ENCODE measurements around the gene TTC28. TPM values are rescaled to one million over a fixed set of nuclear protein-coding genes. Genes with fewer than 3 reads are reported as not detected.
"Not testable (repeated sequence)": the region's sequence is repeated elsewhere in the genome, so short reads cannot be mapped to it uniquely, and the experiment has no call there.

Gene TTC28
- total RNA-seq, 2 experiments from 2014 or later, result 1.6 to 1.9 TPM

DNA sequence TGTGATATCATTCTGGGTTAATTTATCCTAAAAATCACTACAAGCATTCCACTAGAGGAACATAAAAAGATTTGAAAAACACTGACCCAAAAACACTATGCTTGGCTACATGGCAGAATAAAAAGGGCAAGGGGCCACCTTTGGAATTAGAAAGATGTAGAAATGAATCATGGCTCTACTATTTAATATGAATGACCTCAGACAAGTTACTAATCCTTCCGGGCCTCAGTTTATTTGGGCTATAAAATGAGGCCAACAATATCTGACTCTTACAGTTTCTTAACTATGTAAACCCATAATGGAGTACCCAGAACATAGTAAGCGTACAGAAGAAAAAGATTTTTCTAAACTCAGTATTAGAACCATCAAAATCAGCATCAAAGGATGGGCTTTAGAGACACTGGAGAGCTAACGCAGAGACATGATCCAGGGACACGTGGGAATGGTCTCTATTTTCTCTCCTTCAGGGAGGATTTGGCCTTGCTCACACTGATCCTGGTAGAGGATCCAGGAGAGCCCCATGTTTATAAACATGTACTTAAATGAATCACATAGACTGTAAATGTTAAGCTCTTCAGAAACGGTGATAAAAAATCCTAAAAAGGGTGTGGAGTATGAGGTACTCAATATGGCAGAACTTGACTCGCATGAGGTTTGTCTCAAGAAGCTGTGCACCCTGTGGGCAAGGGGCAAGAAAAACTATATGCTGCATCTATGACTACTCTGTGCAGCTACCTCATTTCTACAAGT, 472.2 kb downstream of the TTC28 start:
- CTCF ChIA-PET, result no interaction called here
- Mint-ChIP-seq H3K36me3 (ENCODE audit: low read depth) (peaks cover 7% of the 10 kb centered on the region), H3K4me3 (no peak overlapping the region), H3K9me3 (peaks cover 21% of the 10 kb centered on the region), H3K27ac (no peak overlapping the region), H3K27me3 (ENCODE audit: low read depth) (no peaks in the 10 kb centered on the region), H3K4me1 (ENCODE audit: low read depth) (no peaks in the 10 kb centered on the region)
- DNase-seq, result no peak
- intact Hi-C loops (cut with micrococcal nuclease), result no loop called here

DNA sequence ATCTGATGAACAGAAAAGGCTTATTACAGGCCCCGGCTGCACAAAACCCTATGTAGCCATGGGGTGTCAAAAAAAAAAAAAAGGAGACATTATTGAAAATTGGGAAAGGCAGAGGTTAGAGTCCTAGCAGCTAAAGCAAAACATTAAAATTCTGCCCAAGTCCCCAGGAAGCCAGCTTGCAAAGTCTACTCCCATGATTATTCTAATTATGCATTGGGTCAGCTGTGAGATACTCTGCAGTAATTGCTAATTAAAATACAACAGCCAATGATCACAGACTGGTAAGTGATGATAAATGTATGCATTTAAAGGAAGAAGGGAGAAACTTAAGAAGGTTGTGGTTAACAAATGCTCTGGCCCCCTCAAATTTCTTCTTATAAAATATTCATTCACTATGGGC, 473.7 kb downstream of the TTC28 start:
- Mint-ChIP-seq H3K4me1 (ENCODE audit: low read depth) (no peaks in the 10 kb centered on the region), H3K27me3 (ENCODE audit: low read depth) (no peaks in the 10 kb centered on the region)
- intact Hi-C loops (cut with micrococcal nuclease), result no loop called here

DNA sequence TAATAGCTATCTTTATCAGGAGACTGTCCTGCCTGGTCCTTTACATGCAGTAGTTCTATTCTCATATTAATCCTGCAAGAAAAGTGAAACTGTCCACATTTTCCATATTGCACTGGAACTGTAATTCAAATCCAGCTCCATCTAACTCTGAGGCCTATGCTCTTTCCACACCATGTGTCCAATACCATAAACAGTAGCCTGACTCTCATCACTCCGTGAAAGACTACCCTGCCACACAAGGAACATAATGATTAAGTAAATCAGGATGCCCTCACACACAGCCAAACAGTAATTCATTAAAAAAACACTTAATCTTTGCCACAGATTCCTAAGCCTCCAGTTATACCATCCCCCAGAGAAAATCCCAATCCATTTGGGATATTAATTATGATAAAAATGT, 475.3 kb downstream of the TTC28 start:
- no peak overlapping the region for H3K4me3 Mint-ChIP-seq
- no peaks in the 10 kb centered on the region for H3K4me1 Mint-ChIP-seq (ENCODE audit: low read depth)
- CTCF ChIA-PET, result no interaction called here
- H3K27ac Mint-ChIP-seq, result no peak overlapping the region
- no peaks in the 10 kb centered on the region for H3K27me3 Mint-ChIP-seq (ENCODE audit: low read depth)
- intact Hi-C loops (cut with micrococcal nuclease), result no loop called here
- DNase-seq, result no peak
- H3K36me3 Mint-ChIP-seq (ENCODE audit: low read depth), result no peaks in the 10 kb centered on the region
- no peaks in the 10 kb centered on the region for H3K9me3 Mint-ChIP-seq

More for the DNA sequence above, 473.7 kb downstream of the TTC28 start:
- Mint-ChIP-seq H3K9me3 (peaks cover 12% of the 10 kb centered on the region), H3K36me3 (ENCODE audit: low read depth) (no peaks in the 10 kb centered on the region), H3K4me3 (no peak overlapping the region), H3K27ac (no peak overlapping the region)
- CTCF ChIA-PET, result interaction anchor here (0.6 kb wide), 2 partner anchors 69 to 304 kb away, joined by 3 read pairs; no protein-coding TSS in a partner anchor
- DNase-seq, result no peak

DNA sequence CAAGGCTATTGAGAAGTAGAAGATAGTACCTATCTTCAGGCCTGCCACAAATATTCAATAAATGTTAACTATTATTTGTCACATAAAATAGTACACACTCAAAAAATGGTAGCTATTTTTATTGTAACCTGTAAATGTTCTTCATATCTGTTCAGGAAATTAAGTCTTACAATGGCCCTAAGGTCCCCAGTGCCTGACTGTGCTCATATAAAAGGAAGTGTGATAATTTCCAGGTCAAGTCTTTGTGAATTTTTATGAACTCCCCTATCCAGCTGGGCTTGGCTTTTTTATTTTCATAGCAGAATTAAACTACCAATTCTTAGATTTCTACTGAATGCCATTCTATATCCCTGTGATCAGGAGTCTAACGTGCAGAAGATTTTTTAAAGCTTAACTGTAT, 476.4 kb downstream of the TTC28 start:
- H3K27ac Mint-ChIP-seq, result no peak overlapping the region
- H3K9me3 Mint-ChIP-seq, result no peaks in the 10 kb centered on the region
- no peaks in the 10 kb centered on the region for H3K27me3 Mint-ChIP-seq (ENCODE audit: low read depth)
- no peaks in the 10 kb centered on the region for H3K36me3 Mint-ChIP-seq (ENCODE audit: low read depth)
- H3K4me1 Mint-ChIP-seq (ENCODE audit: low read depth), result no peaks in the 10 kb centered on the region
- DNase-seq, result no peak
- no peak overlapping the region for H3K4me3 Mint-ChIP-seq
- intact Hi-C loops (cut with micrococcal nuclease), result no loop called here
- CTCF ChIA-PET, result no interaction called here

DNA sequence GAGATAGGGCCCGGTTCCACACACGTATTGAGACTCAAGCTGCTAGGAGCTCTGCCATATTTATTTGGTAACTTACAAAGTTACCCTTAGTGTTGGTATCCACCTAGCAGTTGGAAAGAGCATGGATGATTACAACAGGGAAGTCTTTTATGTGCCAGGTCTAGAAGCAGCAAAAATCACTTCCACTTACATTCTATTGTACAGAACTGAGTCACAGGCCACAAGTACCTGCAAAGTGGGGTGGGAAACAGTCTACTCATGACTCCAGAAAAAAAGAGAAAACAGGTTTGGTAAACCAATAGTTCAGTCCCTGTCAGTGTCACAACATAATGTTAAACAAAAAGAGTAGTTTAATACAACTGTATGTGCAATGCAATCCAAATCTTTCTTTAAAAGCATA, 480.9 kb downstream of the TTC28 start:
- H3K27ac Mint-ChIP-seq, result no peak overlapping the region
- CTCF ChIA-PET, result no interaction called here

DNA sequence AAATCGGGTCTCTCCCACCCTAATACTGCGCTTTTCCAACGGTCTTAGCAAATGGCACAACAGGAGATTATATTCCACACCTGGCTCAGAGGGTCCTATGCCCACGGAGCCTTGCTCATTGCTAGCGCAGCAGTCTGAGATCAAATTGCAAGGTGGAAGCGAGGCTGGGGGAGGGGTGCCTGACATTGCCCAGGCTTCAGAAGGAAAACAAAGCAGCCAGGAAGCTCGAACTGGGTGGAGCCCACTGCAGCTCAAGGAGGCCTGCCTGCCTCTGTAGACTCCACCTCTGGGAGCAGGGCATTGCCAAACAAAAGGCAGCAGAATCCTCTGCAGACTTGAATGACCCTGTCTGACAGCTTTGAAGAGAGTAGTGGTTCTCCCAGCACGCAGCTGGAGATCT, 488.1 kb downstream of the TTC28 start:
- H3K36me3 Mint-ChIP-seq (ENCODE audit: low read depth); CTCF ChIA-PET; H3K27me3 Mint-ChIP-seq (ENCODE audit: low read depth); H3K9me3 Mint-ChIP-seq; DNase-seq; H3K4me1 Mint-ChIP-seq (ENCODE audit: low read depth); H3K4me3 Mint-ChIP-seq; intact Hi-C loops (cut with micrococcal nuclease); H3K27ac Mint-ChIP-seq: not testable (repeated sequence)

More for the DNA sequence above, 480.9 kb downstream of the TTC28 start:
- Mint-ChIP-seq H3K27me3 (ENCODE audit: low read depth) (peaks cover 3% of the 10 kb centered on the region), H3K9me3 (peaks cover 1% of the 10 kb centered on the region), H3K36me3 (ENCODE audit: low read depth) (no peaks in the 10 kb centered on the region), H3K4me3 (no peak overlapping the region), H3K4me1 (ENCODE audit: low read depth) (no peaks in the 10 kb centered on the region)
- intact Hi-C loops (cut with micrococcal nuclease), result no loop called here
- no peak for DNase-seq

DNA sequence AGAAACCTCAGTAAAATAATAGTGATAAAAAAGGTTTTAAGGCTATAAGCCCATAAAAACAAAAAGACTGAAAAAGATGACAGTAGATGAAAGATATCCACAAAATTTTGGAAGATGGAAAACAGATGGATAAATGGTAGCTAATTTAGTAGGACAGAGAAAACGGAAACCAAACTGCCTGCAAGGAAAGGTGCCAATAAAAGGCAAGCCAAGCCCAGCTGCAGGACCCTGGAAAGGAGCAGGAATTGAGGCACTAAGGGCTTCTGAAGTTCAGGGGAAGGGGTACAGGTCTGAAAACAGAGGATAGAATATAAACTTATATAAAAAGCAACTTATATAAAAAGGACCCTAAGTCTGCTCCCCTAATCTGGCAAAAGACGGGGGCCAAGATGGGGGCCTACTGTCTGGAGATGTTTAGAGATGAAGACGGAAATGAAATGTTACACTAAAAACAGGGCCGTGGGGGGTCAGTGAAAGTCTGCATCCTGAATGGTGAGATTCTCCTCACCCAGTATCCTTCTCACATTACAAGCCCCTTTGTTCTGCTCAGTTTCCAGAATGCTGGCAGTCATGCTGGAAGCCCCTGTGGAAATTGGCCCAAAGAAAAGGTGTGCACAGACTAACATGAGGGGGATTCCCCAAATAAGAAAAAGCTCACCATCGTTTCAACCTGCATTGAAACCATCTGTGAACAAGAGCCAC, 491.3 kb downstream of the TTC28 start:
- no peaks in the 10 kb centered on the region for H3K27me3 Mint-ChIP-seq (ENCODE audit: low read depth)
- no peak overlapping the region for H3K27ac Mint-ChIP-seq
- H3K9me3 Mint-ChIP-seq, result no peaks in the 10 kb centered on the region
- intact Hi-C loops (cut with micrococcal nuclease), result no loop called here
- DNase-seq, result no peak
- no peaks in the 10 kb centered on the region for H3K4me1 Mint-ChIP-seq (ENCODE audit: low read depth)
- no peaks in the 10 kb centered on the region for H3K36me3 Mint-ChIP-seq (ENCODE audit: low read depth)
- CTCF ChIA-PET, result no interaction called here
- no peak overlapping the region for H3K4me3 Mint-ChIP-seq

DNA sequence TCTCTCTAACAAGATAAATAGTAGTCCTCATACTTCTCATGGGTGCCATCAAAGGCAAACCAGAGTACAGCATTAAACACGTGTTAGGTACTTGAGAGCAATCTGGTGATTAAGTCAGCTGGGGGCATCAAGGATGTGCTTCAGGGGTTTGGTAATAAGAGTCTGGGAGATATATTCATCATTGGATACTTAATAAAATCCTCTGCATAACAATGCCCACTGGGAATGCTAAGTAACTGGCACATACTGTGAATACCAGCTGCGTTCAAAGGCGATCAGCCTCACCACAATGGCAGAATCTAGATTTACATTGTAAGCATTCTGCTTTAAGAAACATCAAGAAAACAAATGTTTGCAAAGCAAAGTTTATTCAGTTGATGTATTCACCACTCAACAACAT, 492.0 kb downstream of the TTC28 start:
- no peaks in the 10 kb centered on the region for H3K9me3 Mint-ChIP-seq
- CTCF ChIA-PET, result no interaction called here
- H3K36me3 Mint-ChIP-seq (ENCODE audit: low read depth), result no peaks in the 10 kb centered on the region
- intact Hi-C loops (cut with micrococcal nuclease), result no loop called here
- DNase-seq, result no peak
- H3K27ac Mint-ChIP-seq, result no peak overlapping the region
- no peak overlapping the region for H3K4me3 Mint-ChIP-seq
- H3K4me1 Mint-ChIP-seq (ENCODE audit: low read depth), result no peaks in the 10 kb centered on the region
- H3K27me3 Mint-ChIP-seq (ENCODE audit: low read depth), result no peaks in the 10 kb centered on the region

DNA sequence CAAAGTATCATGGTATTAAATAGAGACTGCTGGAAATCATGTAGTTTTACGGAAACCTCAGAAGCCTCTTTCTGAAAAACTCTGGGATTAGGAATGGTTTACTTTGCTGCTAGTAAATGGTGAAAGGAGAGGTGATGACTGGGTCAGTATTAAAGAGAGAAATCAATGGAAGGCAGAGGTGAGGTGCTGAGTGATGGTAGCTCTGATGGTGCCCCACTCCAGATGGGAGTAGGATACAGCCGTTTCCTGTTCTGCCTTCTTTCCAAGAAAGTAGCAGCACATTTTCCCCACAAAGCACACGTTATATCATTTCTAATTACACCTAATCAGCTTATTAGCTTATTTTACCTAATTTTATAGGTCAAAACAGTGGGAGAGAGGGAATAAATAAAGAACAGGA, 493.0 kb downstream of the TTC28 start:
- H3K36me3 Mint-ChIP-seq (ENCODE audit: low read depth), result no peaks in the 10 kb centered on the region
- intact Hi-C loops (cut with micrococcal nuclease), result no loop called here
- CTCF ChIA-PET, result no interaction called here

DNA sequence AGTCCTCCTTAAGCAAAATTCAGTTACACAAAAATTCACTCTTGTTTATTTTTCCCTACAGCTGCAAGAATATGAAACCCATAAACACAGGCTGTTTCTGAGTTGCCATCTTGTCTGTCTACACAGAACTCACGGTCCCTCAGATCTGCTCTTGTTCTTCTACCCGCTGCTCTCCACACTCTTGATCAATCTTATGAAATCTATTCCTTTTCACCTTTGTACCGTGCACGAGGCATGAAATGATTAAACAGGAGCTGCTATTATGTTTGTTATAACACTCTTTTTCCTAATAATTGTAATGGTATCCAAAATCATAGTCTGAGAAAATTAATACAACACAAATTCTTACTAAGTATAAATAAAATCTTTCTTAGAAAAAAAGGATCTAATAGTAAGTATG, 494.5 kb downstream of the TTC28 start:
- H3K9me3 Mint-ChIP-seq, result no peaks in the 10 kb centered on the region
- intact Hi-C loops (cut with micrococcal nuclease), result no loop called here
- no peak for DNase-seq
- H3K27ac Mint-ChIP-seq, result no peak overlapping the region
- H3K4me3 Mint-ChIP-seq, result no peak overlapping the region
- H3K4me1 Mint-ChIP-seq (ENCODE audit: low read depth), result no peaks in the 10 kb centered on the region
- H3K36me3 Mint-ChIP-seq (ENCODE audit: low read depth), result no peaks in the 10 kb centered on the region
- no peaks in the 10 kb centered on the region for H3K27me3 Mint-ChIP-seq (ENCODE audit: low read depth)
- CTCF ChIA-PET, result interaction anchor here (0.6 kb wide), 2 partner anchors 16 to 288 kb away, joined by 3 read pairs; no protein-coding TSS in a partner anchor

More for the DNA sequence above, 493.0 kb downstream of the TTC28 start:
- Mint-ChIP-seq H3K4me3 (no peak overlapping the region), H3K27me3 (ENCODE audit: low read depth) (no peaks in the 10 kb centered on the region), H3K4me1 (ENCODE audit: low read depth) (no peaks in the 10 kb centered on the region), H3K27ac (no peak overlapping the region), H3K9me3 (no peaks in the 10 kb centered on the region)
- no peak for DNase-seq

DNA sequence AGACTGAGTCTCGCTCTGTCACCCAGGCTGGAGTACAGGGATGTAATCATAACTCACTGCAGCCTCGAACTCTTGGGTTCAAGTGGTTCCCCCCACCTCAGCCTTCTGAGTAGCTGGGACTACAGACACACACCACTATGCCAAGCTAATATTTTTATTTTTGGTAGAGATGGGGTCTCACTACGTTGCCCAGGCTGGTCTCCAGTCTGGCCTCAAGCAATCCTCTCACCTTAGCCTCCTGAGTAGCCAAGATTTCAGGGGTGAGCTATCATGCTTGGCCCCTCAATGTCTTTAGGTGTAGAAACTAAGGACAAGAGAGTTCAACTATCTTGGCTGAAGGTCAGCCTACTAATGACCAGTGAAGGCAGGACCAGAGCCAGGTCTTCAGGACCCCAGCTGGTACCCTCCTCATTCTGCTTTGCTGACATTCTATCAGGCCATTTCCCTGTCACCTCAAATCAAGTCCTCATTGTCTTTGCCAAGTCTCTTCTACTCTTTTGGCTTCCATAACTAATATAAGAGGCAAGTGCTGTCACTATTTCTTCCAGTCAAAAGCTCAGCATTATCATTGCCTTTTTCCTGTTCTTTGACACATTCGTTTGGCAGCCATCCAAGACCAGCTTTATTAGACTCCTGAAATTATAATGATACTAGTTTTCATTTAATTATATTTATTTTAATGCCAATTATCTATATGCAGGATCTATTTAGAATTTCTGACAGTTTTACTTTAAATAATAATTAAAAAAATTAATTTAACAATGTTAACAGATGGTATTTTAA, 496.4 kb downstream of the TTC28 start:
- H3K9me3 Mint-ChIP-seq, result no peaks in the 10 kb centered on the region
- no peak for DNase-seq
- no peak overlapping the region for H3K27ac Mint-ChIP-seq
- H3K4me1 Mint-ChIP-seq (ENCODE audit: low read depth), result no peaks in the 10 kb centered on the region
- no peaks in the 10 kb centered on the region for H3K36me3 Mint-ChIP-seq (ENCODE audit: low read depth)
- CTCF ChIA-PET, result interaction anchor here (0.8 kb wide), 1 partner anchor 530 kb away, joined by 3 read pairs; no protein-coding TSS in a partner anchor
- intact Hi-C loops (cut with micrococcal nuclease), result no loop called here
- no peak overlapping the region for H3K4me3 Mint-ChIP-seq
- no peaks in the 10 kb centered on the region for H3K27me3 Mint-ChIP-seq (ENCODE audit: low read depth)

DNA sequence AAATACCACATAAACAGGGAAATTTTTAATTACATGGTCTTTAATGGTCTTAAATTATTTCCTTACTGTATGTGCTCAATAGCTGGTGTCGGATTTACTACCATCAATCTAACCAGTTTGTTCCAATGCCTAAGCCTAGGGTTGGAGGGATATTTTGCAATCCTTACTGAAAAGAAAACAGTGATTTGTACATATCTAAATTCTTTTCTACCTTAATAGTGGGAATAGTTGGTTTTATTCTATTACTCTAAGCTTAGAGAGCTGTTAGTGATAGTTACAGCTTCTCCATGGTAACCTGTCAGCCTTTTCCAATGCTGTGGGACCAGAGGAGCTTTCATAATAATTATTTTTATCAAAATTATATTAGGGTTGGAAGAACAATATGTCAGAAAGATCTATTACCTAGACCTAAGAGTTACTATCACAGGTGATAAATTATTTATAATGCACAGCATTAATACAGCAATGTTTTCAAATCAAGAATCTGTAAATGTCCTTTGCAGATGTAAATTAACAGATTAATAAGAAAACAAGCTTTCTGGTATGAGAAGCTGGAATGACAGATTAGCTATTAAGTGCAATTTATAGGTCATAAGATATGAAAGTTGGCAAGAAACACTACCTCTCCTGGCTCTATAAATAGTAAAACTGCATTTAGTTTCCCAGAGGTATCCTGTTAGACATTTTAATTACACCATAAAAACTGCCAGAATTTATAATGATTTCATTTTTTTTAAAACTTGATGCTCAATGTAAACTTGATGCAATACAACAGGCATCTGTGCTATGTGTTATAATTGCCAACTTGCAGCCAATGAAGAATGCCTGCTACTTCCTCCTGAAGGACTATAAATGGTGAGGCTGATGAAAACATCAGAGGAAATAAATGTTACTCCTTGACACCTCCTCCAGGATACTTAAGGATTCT, 498.6 kb downstream of the TTC28 start:
- CTCF ChIA-PET, result interaction anchor here (0.7 kb wide), 1 partner anchor 64 kb away, joined by 3 read pairs; no protein-coding TSS in a partner anchor
- H3K4me1 Mint-ChIP-seq (ENCODE audit: low read depth), result no peaks in the 10 kb centered on the region
- no peaks in the 10 kb centered on the region for H3K36me3 Mint-ChIP-seq (ENCODE audit: low read depth)
- no peak overlapping the region for H3K4me3 Mint-ChIP-seq
- no peak overlapping the region for H3K27ac Mint-ChIP-seq
- H3K9me3 Mint-ChIP-seq, result no peaks in the 10 kb centered on the region
- intact Hi-C loops (cut with micrococcal nuclease), result no loop called here
- no peaks in the 10 kb centered on the region for H3K27me3 Mint-ChIP-seq (ENCODE audit: low read depth)
- DNase-seq, result no peak

All from activated naive CD4-positive, alpha-beta T cell treated with anti-CD3 and anti-CD28 coated beads for 36 hours (primary cell).